IMR-90 (cell line): ENCODE data around the gene INPP4A. TPM values are rescaled to one million over a fixed set of nuclear protein-coding genes. Genes with fewer than 3 reads are reported as not detected.

Experiments
- ATAC-seq: fragments of 200-7000 bp; cut with Tn5 transposase; 2 replicates; pipeline ENCODE4 v1.9.1; 2020; ENCODE audit warnings: low read depth, mild to moderate bottlenecking, moderate library complexity
- BruUV-seq: library from RNA; stranded (reverse); fragments of 400-500 nt; replicated peaks from 2 replicates; lab custom pipeline; 2021; lab: Mats Ljungman, UMichigan
- CTCF ChIA-PET: fragments of 300-600 bp; formaldehyde crosslinking; extraction: SDS; loops from one replicate; lab custom pipeline; 2021; ENCODE audit warnings: antibody characterized with exemption; lab: Yijun Ruan, JAX
- POLR2A ChIA-PET: fragments of 300-600 bp; sonication (Branson Sonifier 250); formaldehyde crosslinking; loops from one replicate; lab custom pipeline; 2022; ENCODE audit warnings: antibody characterized with exemption; ENCODE audit not compliant: unreplicated experiment; lab: Charles Lee
- DNase-seq: peaks from one replicate; pipeline ENCODE4 v3.0.0; 2013
- H2AFZ ChIP-seq: replicated peaks from 2 replicates; pipeline ENCODE3; 2013; ENCODE audit warnings: low read length, mild to moderate bottlenecking; ENCODE audit not compliant: poor library complexity
- H2AK5ac ChIP-seq: 2 replicates; pipeline ENCODE4 v1.6.1; 2013; ENCODE audit warnings: low read depth, low read length, inconsistent platforms
- H2AK9ac ChIP-seq: replicated peaks from 2 replicates; pipeline ENCODE3; 2013; ENCODE audit warnings: mild to moderate bottlenecking, low read depth, low read length, moderate library complexity; ENCODE audit not compliant: poor library complexity
- H2BK120ac ChIP-seq: 2 replicates; pipeline ENCODE4 v1.6.1; 2013; ENCODE audit warnings: low read depth, low read length, inconsistent platforms
- H2BK15ac ChIP-seq: 3 replicates; pipeline ENCODE4 v1.6.1; 2013; ENCODE audit warnings: low read depth, low read length, inconsistent platforms
- H2BK20ac ChIP-seq: 2 replicates; pipeline ENCODE4 v1.6.1; 2013; ENCODE audit warnings: low read depth, mild to moderate bottlenecking, inconsistent platforms, low read length, moderate library complexity
- H2BK5ac ChIP-seq: 2 replicates; pipeline ENCODE4 v1.6.1; 2013; ENCODE audit warnings: mild to moderate bottlenecking, low read depth, low read length, inconsistent platforms; ENCODE audit not compliant: poor library complexity, severe bottlenecking
- H3K14ac ChIP-seq: replicated peaks from 2 replicates; pipeline ENCODE4 v1.6.1; 2013; ENCODE audit warnings: low read depth, low read length, inconsistent platforms
- H3K18ac ChIP-seq: 2 replicates; pipeline ENCODE4 v1.6.1; 2013; ENCODE audit warnings: low read depth, low read length, control low read depth
- H3K23ac ChIP-seq: 2 replicates; pipeline ENCODE4 v1.6.1; 2013; ENCODE audit warnings: low read depth, low read length, inconsistent platforms
- H3K27ac ChIP-seq: 2 replicates; pipeline ENCODE4 v1.5.1; 2013; ENCODE audit warnings: mild to moderate bottlenecking, control low read depth, low read length; ENCODE audit not compliant: insufficient read depth
- H3K27me3 ChIP-seq: 2 replicates; pipeline ENCODE4 v1.6.1; 2013; ENCODE audit warnings: low read length; ENCODE audit not compliant: control insufficient read depth, insufficient read depth
- H3K36me3 ChIP-seq: 2 replicates; pipeline ENCODE4 v1.6.1; 2013; ENCODE audit warnings: low read length, mixed read lengths; ENCODE audit not compliant: control insufficient read depth, insufficient read depth
- H3K4ac ChIP-seq: 2 replicates; pipeline ENCODE4 v1.6.1; 2013; ENCODE audit warnings: low read depth, low read length, inconsistent platforms
- H3K4me1 ChIP-seq: 2 replicates; pipeline ENCODE4 v1.6.1; 2013; ENCODE audit warnings: low read length, mixed read lengths; ENCODE audit not compliant: control insufficient read depth, insufficient read depth
- H3K4me2 ChIP-seq: 2 replicates; pipeline ENCODE4 v1.6.1; 2013; ENCODE audit warnings: low read depth, mild to moderate bottlenecking, control low read depth, low read length, moderate library complexity
- H3K4me3 ChIP-seq: 2 replicates; pipeline ENCODE4 v1.5.1; 2013; ENCODE audit warnings: low read depth, mild to moderate bottlenecking, control low read depth, low read length, moderate library complexity; ENCODE audit not compliant: insufficient read depth
- H3K56ac ChIP-seq: 2 replicates; pipeline ENCODE4 v1.6.1; 2013; ENCODE audit warnings: low read length, inconsistent platforms; ENCODE audit not compliant: insufficient read depth; ENCODE audit errors: extremely low read depth
- H3K79me1 ChIP-seq, 2 experiments: 2 replicates each; pipeline ENCODE4 v1.6.1; 2013; ENCODE audit warnings: low read length in 2 of 2, inconsistent platforms in 1 of 2, low read depth in 1 of 2
- H3K9ac ChIP-seq: 2 replicates; pipeline ENCODE4 v1.6.1; 2013; ENCODE audit warnings: low read depth, low read length, control low read depth
- H3K9me1 ChIP-seq: 2 replicates; pipeline ENCODE4 v1.6.1; 2013; ENCODE audit warnings: low read length, inconsistent platforms; ENCODE audit not compliant: insufficient read depth
- H3K9me3 ChIP-seq: 2 replicates; pipeline ENCODE4 v1.6.1; 2013; ENCODE audit warnings: low read length; ENCODE audit not compliant: control insufficient read depth, insufficient read depth
- H4K20me1 ChIP-seq: 2 replicates; pipeline ENCODE4 v1.6.1; 2013; ENCODE audit warnings: low read length, inconsistent platforms; ENCODE audit not compliant: insufficient read depth
- H4K5ac ChIP-seq: 2 replicates; pipeline ENCODE4 v1.6.1; 2013; ENCODE audit warnings: mild to moderate bottlenecking, low read depth, low read length, control low read depth
- H4K8ac ChIP-seq, 2 experiments: 2 replicates each; pipeline ENCODE4 v1.6.1; 2013; ENCODE audit warnings: low read depth in 2 of 2, low read length in 2 of 2, control low read depth in 1 of 2, inconsistent platforms in 1 of 2
- H4K91ac ChIP-seq: 2 replicates; pipeline ENCODE4 v1.6.1; 2013; ENCODE audit warnings: low read depth, low read length, inconsistent platforms; ENCODE audit not compliant: insufficient read depth
- RFX5 ChIP-seq: IDR thresholded peaks from 2 replicates; pipeline ENCODE4 v1.8.0; 2012; ENCODE audit warnings: low read depth, mild to moderate bottlenecking, low read length, moderate library complexity
- WGBS, 2 experiments: methylation state at CpG; one replicate each; pipeline versions ENCODE4 v1.1.5 to v1.1.7; 2013; ENCODE audit warnings: missing lambda C conversion rate in 2 of 2; ENCODE audit not compliant: insufficient read length in 1 of 2; ENCODE audit errors: extremely low coverage in 2 of 2; 5-methylcytosine and 5-hydroxymethylcytosine counted together
- dilution Hi-C: fragments of 300-500 bp; cut with HindIII; formaldehyde crosslinking; loops from one replicate; pipeline ENCODE4 v1.14.3; 2018; ENCODE audit warnings: low sequenced_read_pairs; ENCODE audit not compliant: unreplicated experiment
- in situ Hi-C: fragments of 300-500 bp; cut with MboI; formaldehyde crosslinking; loops from 3 replicates; pipeline ENCODE4 v1.14.3; 2019; ENCODE audit warnings: low sequenced_read_pairs, inconsistent platforms, mixed read lengths
- intact Hi-C: fragments of 100-400 bp; cut with micrococcal nuclease; formaldehyde crosslinking; loops from 2 replicates; pipeline ENCODE4 v1.10.0; 2022
- polyA plus RNA-seq, 3 experiments: library from polyadenylated mRNA; depleted of rRNA; stranded (reverse); fragments of >200 nt; gene quantifications; 2 replicates each; pipeline ENCODE4 v1.2.3, GENCODE V29; 2012; ENCODE audit warnings: low replicate concordance in 1 of 3
- total RNA-seq: library from RNA; depleted of rRNA; stranded (reverse); fragments of >200 nt; gene quantifications from 2 replicates; pipeline ENCODE4 v1.2.3, GENCODE V29; 2012
- TF ChIP-seq, protein P1 (sequence below): fragments of 150-350 bp; IDR thresholded peaks from 2 replicates; pipeline ENCODE4 v1.6.1; 2016; ENCODE audit warnings: low read depth, mild to moderate bottlenecking, low read length, moderate library complexity, borderline replicate concordance
- TF ChIP-seq, protein P2 (sequence below): fragments of 150-350 bp; IDR thresholded peaks from 2 replicates; pipeline ENCODE4 v1.6.1; 2017; ENCODE audit warnings: mild to moderate bottlenecking, antibody characterized with exemption, low read length, low read depth

INPP4A gene
- total and polyA plus RNA-seq, 2 of the 4 experiments (the other 2 are of a cell fraction) = 14.5 to 27.1 TPM

DNA sequence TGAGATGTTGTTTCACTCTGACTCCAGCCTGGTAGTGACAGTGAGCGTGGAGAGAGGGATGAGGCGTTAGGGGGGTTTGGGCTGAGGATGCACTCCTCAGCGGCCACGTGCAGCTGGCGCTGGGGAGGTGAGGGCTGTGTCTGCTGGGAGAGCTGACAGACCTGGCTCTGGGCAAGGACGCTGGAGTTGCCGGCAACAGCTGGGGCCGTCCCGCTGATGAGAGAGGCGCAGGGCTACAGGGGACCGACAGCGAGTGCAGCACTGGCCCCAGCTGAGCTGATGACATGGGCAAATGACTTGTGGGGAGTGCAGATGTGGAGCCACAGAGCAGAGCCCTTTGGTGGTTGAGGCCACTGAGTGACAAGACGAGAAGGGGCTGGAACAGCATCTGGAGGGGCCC, 125.3 kb downstream of the INPP4A start:
- peaks cover 14% of the 10 kb centered on the region for H3K9me1 ChIP-seq
- H4K8ac ChIP-seq = no peak overlapping the region
- no peak overlapping the region for H3K18ac ChIP-seq
- H3K23ac ChIP-seq = no peak overlapping the region
- H3K56ac ChIP-seq = no peak overlapping the region
- in situ Hi-C loops = no loop called here
- POLR2A ChIA-PET = no interaction called here
- H3K27me3 ChIP-seq = no peaks in the 10 kb centered on the region
- no peak overlapping the region for H3K4me2 ChIP-seq
- no peak overlapping the region for H2BK120ac ChIP-seq
- dilution Hi-C loops = no loop called here
- H4K91ac ChIP-seq = no peak overlapping the region
- H3K4me3 ChIP-seq = no peak overlapping the region
- no peak overlapping the region for H3K14ac ChIP-seq
- no peak overlapping the region for H4K5ac ChIP-seq
- peaks cover 38% of the 10 kb centered on the region for H3K36me3 ChIP-seq
- WGBS, 2 experiments = 87% methylated on average over 9 of the region's 13 CpGs; no CpG with 5 or more reads in 1 of the 2 experiments
- intact Hi-C loops = no loop called here
- CTCF ChIA-PET = no interaction called here
- ATAC-seq (no peak), DNase-seq (no peak)
- no peak overlapping the region for H3K9ac ChIP-seq
- H4K20me1 ChIP-seq = peaks cover 4% of the 10 kb centered on the region; the same call in 1 of the 2 replicates
- no peaks in the 10 kb centered on the region; a peak in 1 of 4 replicates for H3K79me1 ChIP-seq
- TF ChIP-seq, protein P1, sequence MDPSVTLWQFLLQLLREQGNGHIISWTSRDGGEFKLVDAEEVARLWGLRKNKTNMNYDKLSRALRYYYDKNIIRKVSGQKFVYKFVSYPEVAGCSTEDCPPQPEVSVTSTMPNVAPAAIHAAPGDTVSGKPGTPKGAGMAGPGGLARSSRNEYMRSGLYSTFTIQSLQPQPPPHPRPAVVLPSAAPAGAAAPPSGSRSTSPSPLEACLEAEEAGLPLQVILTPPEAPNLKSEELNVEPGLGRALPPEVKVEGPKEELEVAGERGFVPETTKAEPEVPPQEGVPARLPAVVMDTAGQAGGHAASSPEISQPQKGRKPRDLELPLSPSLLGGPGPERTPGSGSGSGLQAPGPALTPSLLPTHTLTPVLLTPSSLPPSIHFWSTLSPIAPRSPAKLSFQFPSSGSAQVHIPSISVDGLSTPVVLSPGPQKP = no peak
- no peak for TF ChIP-seq RFX5
- TF ChIP-seq, protein P2, sequence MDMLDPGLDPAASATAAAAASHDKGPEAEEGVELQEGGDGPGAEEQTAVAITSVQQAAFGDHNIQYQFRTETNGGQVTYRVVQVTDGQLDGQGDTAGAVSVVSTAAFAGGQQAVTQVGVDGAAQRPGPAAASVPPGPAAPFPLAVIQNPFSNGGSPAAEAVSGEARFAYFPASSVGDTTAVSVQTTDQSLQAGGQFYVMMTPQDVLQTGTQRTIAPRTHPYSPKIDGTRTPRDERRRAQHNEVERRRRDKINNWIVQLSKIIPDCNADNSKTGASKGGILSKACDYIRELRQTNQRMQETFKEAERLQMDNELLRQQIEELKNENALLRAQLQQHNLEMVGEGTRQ = no peak
- H2AK9ac ChIP-seq = peak overlapping the region; percentile 61
- H2BK20ac ChIP-seq = no peak overlapping the region
- H2BK5ac ChIP-seq = no peak overlapping the region
- BruUV-seq = no TSS peak
- H3K27ac ChIP-seq = no peak overlapping the region
- H2AK5ac ChIP-seq = no peak overlapping the region
- no peak overlapping the region for H2BK15ac ChIP-seq
- H3K9me3 ChIP-seq = no peaks in the 10 kb centered on the region
- no peak overlapping the region for H2AFZ ChIP-seq
- 0 out of 2 replicates have a peak, but pooled peaks cover 3% of the 10 kb centered on the region for H3K4me1 ChIP-seq
- H3K4ac ChIP-seq = no peak overlapping the region
